Measurements from ENCODE around the gene AOPEP. TPM values are rescaled to one million over a fixed set of nuclear protein-coding genes. Genes with fewer than 3 reads are reported as not detected.

The AOPEP gene
- total and polyA plus RNA-seq, 2 of the 13 experiments (the other 11 are each of a cell fraction or from before 2014, with no cell fraction given): 22.2 to 41.6 TPM

DNA sequence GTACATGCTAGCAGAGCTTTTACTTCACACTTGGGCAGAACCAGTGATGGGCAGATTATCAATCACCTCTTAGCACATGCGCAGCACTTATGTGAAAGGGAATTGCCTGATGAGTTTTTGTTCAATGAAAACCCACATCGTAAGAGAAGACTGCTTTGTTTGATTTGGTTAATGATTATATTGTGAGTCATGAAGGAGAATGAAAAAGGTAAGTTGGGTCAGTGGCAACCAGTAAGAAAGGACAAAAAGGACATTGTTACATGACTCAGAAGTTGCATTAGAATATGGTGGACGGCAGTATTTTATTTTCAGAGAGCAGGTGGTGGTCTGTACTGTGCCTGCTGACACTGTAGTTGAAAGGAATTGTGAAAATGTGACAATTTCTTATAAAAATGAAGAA lies 127.4 kb downstream of the AOPEP start (continued):
- TF ChIP-seq ZNF558 (CRISPR knock-in tag; IDR thresholded peaks at IDR 0.05; ENCODE audit: borderline replicate concordance) (no peak), NBN (conservative IDR thresholded peaks at IDR 0.05) (no peak), ZNF629 (CRISPR knock-in tag; conservative IDR thresholded peaks at IDR 0.05) (no peak), NR1H2 (CRISPR knock-in tag; IDR thresholded peaks at IDR 0.05; ENCODE audit: borderline replicate concordance, low read depth) (no peak), HNF4A (CRISPR knock-in tag; IDR thresholded peaks at IDR 0.05) (peak; percentile 9; the same call in 1 of the 2 replicates), HNRNPLL (IDR thresholded peaks at IDR 0.05; ENCODE audit: low read depth, low read length, poor library complexity, severe bottlenecking) (no peak), RXRB (CRISPR knock-in tag; IDR thresholded peaks at IDR 0.05; ENCODE audit: borderline replicate concordance) (peak; percentile 72), POLR2AphosphoS2 (IDR thresholded peaks at IDR 0.05; ENCODE audit: low read depth, low read length) (no peak), ZNF263 (CRISPR knock-in tag; IDR thresholded peaks at IDR 0.05) (no peak), POLR2G (IDR thresholded peaks at IDR 0.05; ENCODE audit: low read depth, low read length) (peak; percentile 74), HCFC1 (IDR thresholded peaks at IDR 0.05; ENCODE audit: low read depth, low read length) (no peak), ZBTB8A (CRISPR knock-in tag; IDR thresholded peaks at IDR 0.05; ENCODE audit: borderline replicate concordance, low read depth) (no peak), BRD4 (CRISPR knock-in tag; IDR thresholded peaks at IDR 0.05) (no peak), ZNF878 (CRISPR knock-in tag; IDR thresholded peaks at IDR 0.05) (no peak), ELF4 (CRISPR knock-in tag; IDR thresholded peaks at IDR 0.05; ENCODE audit: borderline replicate concordance) (no peak)
- TF ChIP-seq, protein P1, sequence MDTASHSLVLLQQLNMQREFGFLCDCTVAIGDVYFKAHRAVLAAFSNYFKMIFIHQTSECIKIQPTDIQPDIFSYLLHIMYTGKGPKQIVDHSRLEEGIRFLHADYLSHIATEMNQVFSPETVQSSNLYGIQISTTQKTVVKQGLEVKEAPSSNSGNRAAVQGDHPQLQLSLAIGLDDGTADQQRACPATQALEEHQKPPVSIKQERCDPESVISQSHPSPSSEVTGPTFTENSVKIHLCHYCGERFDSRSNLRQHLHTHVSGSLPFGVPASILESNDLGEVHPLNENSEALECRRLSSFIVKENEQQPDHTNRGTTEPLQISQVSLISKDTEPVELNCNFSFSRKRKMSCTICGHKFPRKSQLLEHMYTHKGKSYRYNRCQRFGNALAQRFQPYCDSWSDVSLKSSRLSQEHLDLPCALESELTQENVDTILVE (CRISPR knock-in tag; IDR thresholded peaks at IDR 0.05): 0 out of 2 replicates have a peak, but pooled peaks have one; percentile 30
- TF ChIP-seq, protein P2, sequence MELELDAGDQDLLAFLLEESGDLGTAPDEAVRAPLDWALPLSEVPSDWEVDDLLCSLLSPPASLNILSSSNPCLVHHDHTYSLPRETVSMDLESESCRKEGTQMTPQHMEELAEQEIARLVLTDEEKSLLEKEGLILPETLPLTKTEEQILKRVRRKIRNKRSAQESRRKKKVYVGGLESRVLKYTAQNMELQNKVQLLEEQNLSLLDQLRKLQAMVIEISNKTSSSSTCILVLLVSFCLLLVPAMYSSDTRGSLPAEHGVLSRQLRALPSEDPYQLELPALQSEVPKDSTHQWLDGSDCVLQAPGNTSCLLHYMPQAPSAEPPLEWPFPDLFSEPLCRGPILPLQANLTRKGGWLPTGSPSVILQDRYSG (CRISPR knock-in tag; IDR thresholded peaks at IDR 0.05): no peak
- TF ChIP-seq, protein P3, sequence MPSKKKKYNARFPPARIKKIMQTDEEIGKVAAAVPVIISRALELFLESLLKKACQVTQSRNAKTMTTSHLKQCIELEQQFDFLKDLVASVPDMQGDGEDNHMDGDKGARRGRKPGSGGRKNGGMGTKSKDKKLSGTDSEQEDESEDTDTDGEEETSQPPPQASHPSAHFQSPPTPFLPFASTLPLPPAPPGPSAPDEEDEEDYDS (CRISPR knock-in tag; IDR thresholded peaks at IDR 0.05): no peak; the same call in 1 of the 2 replicates
- TF ChIP-seq, protein P4, sequence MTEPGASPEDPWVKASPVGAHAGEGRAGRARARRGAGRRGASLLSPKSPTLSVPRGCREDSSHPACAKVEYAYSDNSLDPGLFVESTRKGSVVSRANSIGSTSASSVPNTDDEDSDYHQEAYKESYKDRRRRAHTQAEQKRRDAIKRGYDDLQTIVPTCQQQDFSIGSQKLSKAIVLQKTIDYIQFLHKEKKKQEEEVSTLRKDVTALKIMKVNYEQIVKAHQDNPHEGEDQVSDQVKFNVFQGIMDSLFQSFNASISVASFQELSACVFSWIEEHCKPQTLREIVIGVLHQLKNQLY (CRISPR knock-in tag; IDR thresholded peaks at IDR 0.05): no peak
- TF ChIP-seq, protein P5, sequence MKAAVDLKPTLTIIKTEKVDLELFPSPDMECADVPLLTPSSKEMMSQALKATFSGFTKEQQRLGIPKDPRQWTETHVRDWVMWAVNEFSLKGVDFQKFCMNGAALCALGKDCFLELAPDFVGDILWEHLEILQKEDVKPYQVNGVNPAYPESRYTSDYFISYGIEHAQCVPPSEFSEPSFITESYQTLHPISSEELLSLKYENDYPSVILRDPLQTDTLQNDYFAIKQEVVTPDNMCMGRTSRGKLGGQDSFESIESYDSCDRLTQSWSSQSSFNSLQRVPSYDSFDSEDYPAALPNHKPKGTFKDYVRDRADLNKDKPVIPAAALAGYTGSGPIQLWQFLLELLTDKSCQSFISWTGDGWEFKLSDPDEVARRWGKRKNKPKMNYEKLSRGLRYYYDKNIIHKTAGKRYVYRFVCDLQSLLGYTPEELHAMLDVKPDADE (CRISPR knock-in tag; IDR thresholded peaks at IDR 0.05): no peak
- TF ChIP-seq, protein P6, sequence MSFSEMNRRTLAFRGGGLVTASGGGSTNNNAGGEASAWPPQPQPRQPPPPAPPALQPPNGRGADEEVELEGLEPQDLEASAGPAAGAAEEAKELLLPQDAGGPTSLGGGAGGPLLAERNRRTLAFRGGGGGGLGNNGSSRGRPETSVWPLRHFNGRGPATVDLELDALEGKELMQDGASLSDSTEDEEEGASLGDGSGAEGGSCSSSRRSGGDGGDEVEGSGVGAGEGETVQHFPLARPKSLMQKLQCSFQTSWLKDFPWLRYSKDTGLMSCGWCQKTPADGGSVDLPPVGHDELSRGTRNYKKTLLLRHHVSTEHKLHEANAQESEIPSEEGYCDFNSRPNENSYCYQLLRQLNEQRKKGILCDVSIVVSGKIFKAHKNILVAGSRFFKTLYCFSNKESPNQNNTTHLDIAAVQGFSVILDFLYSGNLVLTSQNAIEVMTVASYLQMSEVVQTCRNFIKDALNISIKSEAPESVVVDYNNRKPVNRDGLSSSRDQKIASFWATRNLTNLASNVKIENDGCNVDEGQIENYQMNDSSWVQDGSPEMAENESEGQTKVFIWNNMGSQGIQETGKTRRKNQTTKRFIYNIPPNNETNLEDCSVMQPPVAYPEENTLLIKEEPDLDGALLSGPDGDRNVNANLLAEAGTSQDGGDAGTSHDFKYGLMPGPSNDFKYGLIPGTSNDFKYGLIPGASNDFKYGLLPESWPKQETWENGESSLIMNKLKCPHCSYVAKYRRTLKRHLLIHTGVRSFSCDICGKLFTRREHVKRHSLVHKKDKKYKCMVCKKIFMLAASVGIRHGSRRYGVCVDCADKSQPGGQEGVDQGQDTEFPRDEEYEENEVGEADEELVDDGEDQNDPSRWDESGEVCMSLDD (CRISPR knock-in tag; IDR thresholded peaks at IDR 0.05; ENCODE audit: borderline replicate concordance): no peak
- TF ChIP-seq, protein P7, sequence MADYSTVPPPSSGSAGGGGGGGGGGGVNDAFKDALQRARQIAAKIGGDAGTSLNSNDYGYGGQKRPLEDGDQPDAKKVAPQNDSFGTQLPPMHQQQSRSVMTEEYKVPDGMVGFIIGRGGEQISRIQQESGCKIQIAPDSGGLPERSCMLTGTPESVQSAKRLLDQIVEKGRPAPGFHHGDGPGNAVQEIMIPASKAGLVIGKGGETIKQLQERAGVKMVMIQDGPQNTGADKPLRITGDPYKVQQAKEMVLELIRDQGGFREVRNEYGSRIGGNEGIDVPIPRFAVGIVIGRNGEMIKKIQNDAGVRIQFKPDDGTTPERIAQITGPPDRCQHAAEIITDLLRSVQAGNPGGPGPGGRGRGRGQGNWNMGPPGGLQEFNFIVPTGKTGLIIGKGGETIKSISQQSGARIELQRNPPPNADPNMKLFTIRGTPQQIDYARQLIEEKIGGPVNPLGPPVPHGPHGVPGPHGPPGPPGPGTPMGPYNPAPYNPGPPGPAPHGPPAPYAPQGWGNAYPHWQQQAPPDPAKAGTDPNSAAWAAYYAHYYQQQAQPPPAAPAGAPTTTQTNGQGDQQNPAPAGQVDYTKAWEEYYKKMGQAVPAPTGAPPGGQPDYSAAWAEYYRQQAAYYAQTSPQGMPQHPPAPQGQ (CRISPR knock-in tag; IDR thresholded peaks at IDR 0.05; ENCODE audit: borderline replicate concordance): no peak
